GM12878 (cell line): ENCODE results near the gene TMEM179B. TPM values are rescaled to one million over a fixed set of nuclear protein-coding genes. Genes with fewer than 3 reads are reported as not detected.
A peak's percentile ranks its signal among the peaks of the same experiment; 100 is the strongest.

ENCODE experiments used
- ATF2 ChIP-seq: IDR thresholded peaks from 2 replicates; pipeline ENCODE4 v1.6.1; 2012; ENCODE audit warnings: low read length, inconsistent platforms
- BRCA1 ChIP-seq: IDR thresholded peaks from 2 replicates; pipeline ENCODE4 v1.6.1; 2011; ENCODE audit warnings: low read depth, low read length, improper control_type of control experiment
- CREB1 ChIP-seq: IDR thresholded peaks from 2 replicates; pipeline ENCODE4 v1.6.1; 2012; ENCODE audit warnings: low read depth, mild to moderate bottlenecking, inconsistent platforms
- DPF2 ChIP-seq: fragments of 450-650 bp; IDR thresholded peaks from 2 replicates; pipeline ENCODE4 v1.6.1; 2017; ENCODE audit warnings: mild to moderate bottlenecking
- EZH2 ChIP-seq: IDR thresholded peaks from 2 replicates; pipeline ENCODE4 v1.6.1; 2012; ENCODE audit warnings: low read depth, mild to moderate bottlenecking, control low read depth, inconsistent platforms, low read length, borderline replicate concordance; ENCODE audit not compliant: control insufficient read depth
- FOXK2 ChIP-seq: fragments of 450-650 bp; IDR thresholded peaks from 2 replicates; pipeline ENCODE4 v1.6.1; 2017; ENCODE audit warnings: mild to moderate bottlenecking, moderate library complexity
- HDAC2 ChIP-seq: fragments of 200-600 bp; sonication (generic); IDR thresholded peaks from 2 replicates; pipeline ENCODE4 v1.6.1; 2017
- MTA2 ChIP-seq: fragments of 450-650 bp; IDR thresholded peaks from 2 replicates; pipeline ENCODE4 v1.6.1; 2016; ENCODE audit warnings: low read depth, mild to moderate bottlenecking, moderate library complexity
- PAX8 ChIP-seq: fragments of 450-650 bp; IDR thresholded peaks from 2 replicates; pipeline ENCODE4 v1.6.1; 2017; ENCODE audit warnings: mild to moderate bottlenecking, moderate library complexity
- POU2F2 ChIP-seq: IDR thresholded peaks from 3 replicates; pipeline ENCODE4 v1.6.1; 2011; ENCODE audit warnings: low read depth, mild to moderate bottlenecking, low read length, borderline replicate concordance
- TAF1 ChIP-seq: IDR thresholded peaks from 2 replicates; pipeline ENCODE4 v1.6.1; 2011; ENCODE audit warnings: mild to moderate bottlenecking, low read depth, low read length, borderline replicate concordance
- USF2 ChIP-seq: IDR thresholded peaks from 2 replicates; pipeline ENCODE4 v1.6.1; 2011; ENCODE audit warnings: low read depth, low read length, improper control_type of control experiment, borderline replicate concordance
- YY1 ChIP-seq: IDR thresholded peaks from 2 replicates; pipeline ENCODE4 v1.6.1; 2011; ENCODE audit warnings: low read depth, mild to moderate bottlenecking, low read length
- ZNF687 ChIP-seq: fragments of 450-650 bp; IDR thresholded peaks from 2 replicates; pipeline ENCODE4 v1.6.1; 2017; ENCODE audit warnings: mild to moderate bottlenecking, moderate library complexity
- polyA plus RNA-seq, 11 experiments: library from polyadenylated mRNA; depleted of rRNA in 4 of 11; unstranded in 6 of 11; stranded (reverse) in 5 of 11; fragments of >200 nt; fragmentation: Nextera tagmentation in 4 of 11; fragmentation: Illumina TruSeq in 1 of 11; extraction: Ambion mirVana in 4 of 11; extraction: Trizol in 1 of 11; gene quantifications; 1 replicate in 1 of 11; 2 replicates in 10 of 11; pipeline versions ENCODE4 v1.2.1 to v1.2.3, GENCODE V29; 2011 to 2016; ENCODE audit warnings: inconsistent platforms in 2 of 11, missing spikeins in 2 of 11, low read depth in 1 of 11
- total RNA-seq, 4 experiments: library from RNA; depleted of rRNA in 3 of 4; stranded (reverse); fragments of >200 nt in 3 of 4; fragmentation: Illumina TruSeq in 1 of 4; extraction: Trizol in 1 of 4; gene quantifications; 2 replicates each; pipeline versions ENCODE4 v1.2.1 to v1.2.3, GENCODE V29; 2013 to 2021
- TF ChIP-seq, protein P1 (sequence below): fragments of 450-650 bp; conservative IDR thresholded peaks from 2 replicates; pipeline ENCODE4 v1.6.1; 2017; ENCODE audit warnings: mild to moderate bottlenecking, moderate library complexity
- TF ChIP-seq, protein P2 (sequence below): IDR thresholded peaks from 2 replicates; pipeline ENCODE4 v1.6.1; 2011; ENCODE audit warnings: borderline replicate concordance, low read depth, mild to moderate bottlenecking, moderate library complexity, mixed read lengths, low read length; ENCODE audit not compliant: insufficient read depth; ENCODE audit errors: extremely low read length
- TF ChIP-seq, protein P3 (sequence below): fragments of 450-650 bp; IDR thresholded peaks from 2 replicates; pipeline ENCODE4 v1.6.1; 2018; ENCODE audit warnings: borderline replicate concordance, mild to moderate bottlenecking; ENCODE audit not compliant: partially characterized antibody

TMEM179B gene
- total and polyA plus RNA-seq, 10 of the 15 experiments (the other 5 are each of a cell fraction or from before 2014, with no cell fraction given): 21.7 to 82.4 (median 42.0) TPM

DNA sequence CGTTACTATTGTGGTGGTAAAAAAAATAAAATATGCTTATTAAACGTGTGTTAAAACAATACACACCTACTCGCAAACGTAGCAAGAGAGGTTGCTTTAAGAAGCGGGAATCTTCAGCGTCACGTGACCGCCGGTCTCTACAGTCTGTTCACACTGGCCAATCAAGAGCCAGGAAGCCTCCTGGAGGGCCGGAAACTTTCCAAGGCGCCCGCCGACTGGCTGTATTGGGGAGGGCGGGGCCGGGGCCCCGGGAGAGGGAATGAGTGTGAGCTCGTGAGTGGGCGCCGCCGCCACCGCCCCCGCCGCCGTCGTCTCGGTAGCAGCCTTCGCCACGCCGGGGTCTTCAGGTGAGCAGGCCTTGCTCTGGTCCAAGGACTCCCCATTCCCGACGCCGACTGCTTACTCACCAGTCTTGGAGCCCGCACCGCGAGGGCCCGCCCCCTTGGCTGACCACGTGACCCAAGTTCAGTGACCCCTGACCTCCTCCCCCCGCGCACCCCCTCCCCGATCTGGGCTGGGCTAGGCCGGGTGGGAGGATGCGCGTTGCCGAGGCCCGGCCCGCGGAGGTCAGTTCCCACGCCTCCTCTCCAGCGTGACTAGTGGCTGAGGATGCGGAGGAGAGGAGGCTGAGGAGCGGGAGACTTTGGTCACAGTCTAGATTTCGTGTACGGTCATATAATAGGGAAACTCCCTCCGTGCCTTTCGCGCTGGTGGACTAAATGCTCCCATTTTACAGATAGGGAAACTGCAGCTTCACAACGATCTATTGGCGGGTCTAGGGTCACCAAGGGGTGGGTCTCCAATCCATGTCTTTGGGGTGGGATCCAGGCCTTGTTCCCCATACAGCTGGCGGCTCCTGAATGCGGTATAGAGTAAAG, 15.8 kb upstream of the TMEM179B start, which contains the start of gene TAF6L (continued):
- TF ChIP-seq POU2F2 (0 out of 3 replicates have a peak, but pooled peaks have one; percentile 11), MTA2 (peak; percentile 83), CREB1 (no peak), ATF2 (no peak), YY1 (peak; percentile 29; the same call in 1 of the 2 replicates), USF2 (peak; percentile 88), PAX8 (no peak), ZNF687 (peak; percentile 66), HDAC2 (no peak), TAF1 (peak; percentile 32; the same call in 1 of the 2 replicates), FOXK2 (no peak), BRCA1 (no peak), EZH2 (no peak), DPF2 (peak; percentile 71)
- TF ChIP-seq, protein P1, sequence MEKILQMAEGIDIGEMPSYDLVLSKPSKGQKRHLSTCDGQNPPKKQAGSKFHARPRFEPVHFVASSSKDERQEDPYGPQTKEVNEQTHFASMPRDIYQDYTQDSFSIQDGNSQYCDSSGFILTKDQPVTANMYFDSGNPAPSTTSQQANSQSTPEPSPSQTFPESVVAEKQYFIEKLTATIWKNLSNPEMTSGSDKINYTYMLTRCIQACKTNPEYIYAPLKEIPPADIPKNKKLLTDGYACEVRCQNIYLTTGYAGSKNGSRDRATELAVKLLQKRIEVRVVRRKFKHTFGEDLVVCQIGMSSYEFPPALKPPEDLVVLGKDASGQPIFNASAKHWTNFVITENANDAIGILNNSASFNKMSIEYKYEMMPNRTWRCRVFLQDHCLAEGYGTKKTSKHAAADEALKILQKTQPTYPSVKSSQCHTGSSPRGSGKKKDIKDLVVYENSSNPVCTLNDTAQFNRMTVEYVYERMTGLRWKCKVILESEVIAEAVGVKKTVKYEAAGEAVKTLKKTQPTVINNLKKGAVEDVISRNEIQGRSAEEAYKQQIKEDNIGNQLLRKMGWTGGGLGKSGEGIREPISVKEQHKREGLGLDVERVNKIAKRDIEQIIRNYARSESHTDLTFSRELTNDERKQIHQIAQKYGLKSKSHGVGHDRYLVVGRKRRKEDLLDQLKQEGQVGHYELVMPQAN: peak; percentile 53; the same call in 1 of the 2 replicates
- TF ChIP-seq, protein P2, sequence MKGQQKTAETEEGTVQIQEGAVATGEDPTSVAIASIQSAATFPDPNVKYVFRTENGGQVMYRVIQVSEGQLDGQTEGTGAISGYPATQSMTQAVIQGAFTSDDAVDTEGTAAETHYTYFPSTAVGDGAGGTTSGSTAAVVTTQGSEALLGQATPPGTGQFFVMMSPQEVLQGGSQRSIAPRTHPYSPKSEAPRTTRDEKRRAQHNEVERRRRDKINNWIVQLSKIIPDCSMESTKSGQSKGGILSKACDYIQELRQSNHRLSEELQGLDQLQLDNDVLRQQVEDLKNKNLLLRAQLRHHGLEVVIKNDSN: peak; percentile 91
- TF ChIP-seq, protein P3, sequence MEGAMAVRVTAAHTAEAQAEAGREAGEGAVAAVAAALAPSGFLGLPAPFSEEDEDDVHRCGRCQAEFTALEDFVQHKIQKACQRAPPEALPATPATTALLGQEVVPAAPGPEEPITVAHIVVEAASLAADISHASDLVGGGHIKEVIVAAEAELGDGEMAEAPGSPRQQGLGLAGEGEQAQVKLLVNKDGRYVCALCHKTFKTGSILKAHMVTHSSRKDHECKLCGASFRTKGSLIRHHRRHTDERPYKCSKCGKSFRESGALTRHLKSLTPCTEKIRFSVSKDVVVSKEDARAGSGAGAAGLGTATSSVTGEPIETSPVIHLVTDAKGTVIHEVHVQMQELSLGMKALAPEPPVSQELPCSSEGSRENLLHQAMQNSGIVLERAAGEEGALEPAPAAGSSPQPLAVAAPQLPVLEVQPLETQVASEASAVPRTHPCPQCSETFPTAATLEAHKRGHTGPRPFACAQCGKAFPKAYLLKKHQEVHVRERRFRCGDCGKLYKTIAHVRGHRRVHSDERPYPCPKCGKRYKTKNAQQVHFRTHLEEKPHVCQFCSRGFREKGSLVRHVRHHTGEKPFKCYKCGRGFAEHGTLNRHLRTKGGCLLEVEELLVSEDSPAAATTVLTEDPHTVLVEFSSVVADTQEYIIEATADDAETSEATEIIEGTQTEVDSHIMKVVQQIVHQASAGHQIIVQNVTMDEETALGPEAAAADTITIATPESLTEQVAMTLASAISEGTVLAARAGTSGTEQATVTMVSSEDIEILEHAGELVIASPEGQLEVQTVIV: no peak
